ENCODE data around the gene TPPP2. TPM values are rescaled to one million over a fixed set of nuclear protein-coding genes. Genes with fewer than 3 reads are reported as not detected.

Gene TPPP2
- total and polyA plus RNA-seq, 2 experiments from 2014 or later: 0.39 to 0.92 TPM

DNA sequence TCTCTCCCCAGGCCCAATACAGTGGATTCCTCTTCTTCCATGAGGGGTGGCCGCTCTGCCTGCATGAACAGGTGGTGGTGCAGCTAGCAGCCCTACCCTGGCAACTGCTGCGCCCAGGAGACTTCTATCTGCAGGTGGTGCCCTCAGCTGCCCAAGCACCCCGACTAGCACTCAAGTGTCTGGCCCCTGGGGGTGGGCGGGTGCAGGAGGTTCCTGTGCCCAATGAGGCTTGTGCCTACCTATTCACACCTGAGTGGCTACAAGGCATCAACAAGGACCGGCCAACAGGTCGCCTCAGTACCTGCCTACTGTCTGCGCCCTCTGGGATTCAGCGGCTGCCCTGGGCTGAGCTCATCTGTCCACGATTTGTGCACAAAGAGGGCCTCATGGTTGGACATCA lies 43.9 kb downstream of the TPPP2 start:
- Histone ChIP-seq H3K4me3 (no peak overlapping the region), H3K27me3 (no peaks in the 10 kb centered on the region), H3K4me1 (ENCODE audit: low read depth) (peaks cover 8% of the 10 kb centered on the region), H3K36me3 (peaks cover 26% of the 10 kb centered on the region), H3K27ac (no peak overlapping the region), H3K9me3 (ENCODE audit: low read depth) (no peaks in the 10 kb centered on the region)
- DNase-seq (ENCODE audit: low read depth in 1 of 2, low spot score in 1 of 2): no peak
- TF ChIP-seq, protein P1, sequence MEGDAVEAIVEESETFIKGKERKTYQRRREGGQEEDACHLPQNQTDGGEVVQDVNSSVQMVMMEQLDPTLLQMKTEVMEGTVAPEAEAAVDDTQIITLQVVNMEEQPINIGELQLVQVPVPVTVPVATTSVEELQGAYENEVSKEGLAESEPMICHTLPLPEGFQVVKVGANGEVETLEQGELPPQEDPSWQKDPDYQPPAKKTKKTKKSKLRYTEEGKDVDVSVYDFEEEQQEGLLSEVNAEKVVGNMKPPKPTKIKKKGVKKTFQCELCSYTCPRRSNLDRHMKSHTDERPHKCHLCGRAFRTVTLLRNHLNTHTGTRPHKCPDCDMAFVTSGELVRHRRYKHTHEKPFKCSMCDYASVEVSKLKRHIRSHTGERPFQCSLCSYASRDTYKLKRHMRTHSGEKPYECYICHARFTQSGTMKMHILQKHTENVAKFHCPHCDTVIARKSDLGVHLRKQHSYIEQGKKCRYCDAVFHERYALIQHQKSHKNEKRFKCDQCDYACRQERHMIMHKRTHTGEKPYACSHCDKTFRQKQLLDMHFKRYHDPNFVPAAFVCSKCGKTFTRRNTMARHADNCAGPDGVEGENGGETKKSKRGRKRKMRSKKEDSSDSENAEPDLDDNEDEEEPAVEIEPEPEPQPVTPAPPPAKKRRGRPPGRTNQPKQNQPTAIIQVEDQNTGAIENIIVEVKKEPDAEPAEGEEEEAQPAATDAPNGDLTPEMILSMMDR (IDR thresholded peaks at IDR 0.05; ENCODE audit: low read depth, low read length): no peak

DNA sequence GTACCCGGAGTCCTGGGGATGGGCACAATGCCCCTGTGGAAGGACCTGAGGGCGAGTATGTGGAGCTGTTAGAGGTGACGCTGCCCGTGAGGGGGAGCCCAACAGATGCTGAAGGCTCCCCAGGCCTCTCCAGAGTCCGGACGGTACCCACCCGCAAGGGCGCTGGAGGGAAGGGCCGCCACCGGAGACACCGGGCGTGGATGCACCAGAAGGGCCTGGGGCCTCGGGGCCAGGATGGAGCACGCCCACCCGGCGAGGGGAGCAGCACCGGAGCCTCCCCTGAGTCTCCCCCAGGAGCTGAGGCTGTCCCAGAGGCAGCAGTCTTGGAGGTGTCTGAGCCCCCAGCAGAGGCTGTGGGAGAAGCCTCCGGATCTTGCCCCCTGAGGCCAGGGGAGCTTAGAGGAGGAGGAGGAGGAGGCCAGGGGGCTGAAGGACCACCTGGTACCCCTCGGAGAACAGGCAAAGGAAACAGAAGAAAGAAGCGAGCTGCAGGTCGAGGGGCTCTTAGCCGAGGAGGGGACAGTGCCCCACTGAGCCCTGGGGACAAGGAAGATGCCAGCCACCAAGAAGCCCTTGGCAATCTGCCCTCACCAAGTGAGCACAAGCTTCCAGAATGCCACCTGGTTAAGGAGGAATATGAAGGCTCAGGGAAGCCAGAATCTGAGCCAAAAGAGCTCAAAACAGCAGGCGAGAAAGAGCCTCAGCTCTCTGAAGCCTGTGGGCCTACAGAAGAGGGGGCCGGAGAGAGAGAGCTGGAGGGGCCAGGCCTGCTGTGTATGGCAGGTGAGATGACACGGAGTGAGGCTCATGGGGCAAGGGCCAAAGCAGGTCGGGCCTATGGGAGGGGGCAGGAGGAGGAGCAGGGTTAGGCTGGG lies 44.6 kb downstream of the TPPP2 start:
- H3K36me3 ChIP-seq: peaks cover 26% of the 10 kb centered on the region
- H3K9me3 ChIP-seq (ENCODE audit: low read depth): no peaks in the 10 kb centered on the region
- TF ChIP-seq, protein P1 (IDR thresholded peaks at IDR 0.05; ENCODE audit: low read depth, low read length): no peak

DNA sequence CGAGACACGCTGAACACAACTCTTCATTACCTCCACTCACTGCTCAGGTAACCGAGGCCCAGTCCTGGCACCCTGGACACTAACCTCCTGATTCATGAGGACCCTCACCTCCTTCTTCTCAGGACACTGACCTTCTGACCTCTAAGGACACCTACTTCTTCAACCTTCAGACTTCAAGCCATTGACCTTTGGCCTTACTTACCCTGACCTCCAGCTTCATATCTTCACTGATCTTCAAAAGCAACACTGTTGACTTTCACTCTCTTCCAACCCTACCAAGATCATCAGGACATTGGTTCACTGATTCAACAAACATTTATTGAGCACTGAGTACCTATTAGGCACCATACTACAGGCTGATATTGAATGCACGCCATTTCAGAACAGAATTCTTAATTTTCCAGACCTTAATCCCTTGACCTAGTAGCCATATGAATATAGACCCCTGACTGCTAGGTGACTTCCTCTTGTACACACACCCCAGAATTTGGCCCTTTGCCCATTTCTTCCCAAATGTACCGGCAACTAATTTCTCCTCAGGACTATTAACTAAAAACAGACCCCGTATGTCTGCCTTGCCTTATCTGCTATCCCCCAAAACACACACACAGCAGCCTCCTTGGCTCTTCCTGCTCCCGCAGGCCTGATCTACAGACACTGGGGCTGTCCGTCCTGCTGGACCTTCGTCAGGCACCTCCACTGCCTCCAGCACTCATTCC lies 45.9 kb downstream of the TPPP2 start:
- Histone ChIP-seq H3K4me1 (ENCODE audit: low read depth) (peaks cover 8% of the 10 kb centered on the region), H3K36me3 (peaks cover 32% of the 10 kb centered on the region), H3K9me3 (ENCODE audit: low read depth) (no peaks in the 10 kb centered on the region), H3K4me3 (no peak overlapping the region), H3K27me3 (no peaks in the 10 kb centered on the region), H3K27ac (no peak overlapping the region)
- TF ChIP-seq, protein P1 (IDR thresholded peaks at IDR 0.05; ENCODE audit: low read depth, low read length): no peak
- DNase-seq (ENCODE audit: low read depth in 1 of 2, low spot score in 1 of 2): no peak

More for the DNA sequence above, 44.6 kb downstream of the TPPP2 start:
- Histone ChIP-seq H3K27ac (no peak overlapping the region), H3K27me3 (no peaks in the 10 kb centered on the region), H3K4me3 (no peak overlapping the region), H3K4me1 (ENCODE audit: low read depth) (peaks cover 8% of the 10 kb centered on the region)
- no peak for DNase-seq (ENCODE audit: low read depth in 1 of 2, low spot score in 1 of 2)

DNA sequence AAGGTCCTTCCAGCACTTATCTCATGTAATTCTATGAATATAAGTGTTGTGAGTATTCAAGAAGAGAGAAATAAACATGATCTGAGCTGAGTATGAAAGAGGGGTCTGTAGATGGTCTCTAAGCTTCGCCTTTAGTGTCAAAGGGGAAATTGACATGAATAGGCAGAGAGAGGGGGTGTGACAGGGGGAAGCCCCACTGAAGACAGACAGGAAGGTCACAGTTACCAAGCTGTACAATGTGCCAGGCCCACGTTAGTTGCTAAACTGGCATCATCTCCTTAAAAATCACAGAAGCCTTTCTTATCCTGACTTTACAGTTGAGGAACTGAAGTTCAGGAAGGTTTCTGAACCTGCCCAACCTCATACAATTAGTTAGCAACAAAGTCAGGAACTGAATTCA lies 47.7 kb downstream of the TPPP2 start:
- TF ChIP-seq, protein P1 (IDR thresholded peaks at IDR 0.05; ENCODE audit: low read depth, low read length): no peak
- Histone ChIP-seq H3K9me3 (ENCODE audit: low read depth) (no peaks in the 10 kb centered on the region), H3K4me1 (ENCODE audit: low read depth) (no peaks in the 10 kb centered on the region), H3K27ac (no peak overlapping the region), H3K36me3 (peaks cover 38% of the 10 kb centered on the region), H3K4me3 (no peak overlapping the region), H3K27me3 (no peaks in the 10 kb centered on the region)
- no peak for DNase-seq (ENCODE audit: low read depth in 1 of 2, low spot score in 1 of 2)

DNA sequence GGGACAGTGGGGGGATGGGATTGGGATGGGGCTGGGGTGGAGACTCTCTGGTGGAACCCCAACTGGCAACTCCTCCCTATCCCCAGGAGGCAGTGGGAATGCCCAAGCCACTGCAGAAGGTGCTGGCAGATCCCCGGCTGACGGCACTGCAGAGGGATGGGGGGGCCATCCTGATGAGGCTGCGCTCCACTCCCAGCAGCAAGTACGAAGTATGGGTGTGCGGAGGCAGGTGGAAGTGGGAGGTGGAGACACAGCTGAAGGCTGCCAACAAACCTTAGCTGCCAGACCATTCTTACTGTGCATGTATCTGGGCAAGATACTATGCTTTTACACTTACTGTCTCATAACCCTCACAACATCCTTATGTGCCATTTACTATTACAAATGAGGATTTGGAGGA lies 48.3 kb downstream of the TPPP2 start:
- Histone ChIP-seq H3K4me1 (ENCODE audit: low read depth) (no peaks in the 10 kb centered on the region), H3K27me3 (no peaks in the 10 kb centered on the region), H3K27ac (no peak overlapping the region), H3K4me3 (no peak overlapping the region), H3K36me3 (peaks cover 42% of the 10 kb centered on the region), H3K9me3 (ENCODE audit: low read depth) (no peaks in the 10 kb centered on the region)
- TF ChIP-seq, protein P1 (IDR thresholded peaks at IDR 0.05; ENCODE audit: low read depth, low read length): no peak
- no peak for DNase-seq (ENCODE audit: low read depth in 1 of 2, low spot score in 1 of 2)

All from cardiac muscle cell (in vitro differentiated cells and primary cell).